Activated effector memory CD4-positive, alpha-beta T cell treated with Interleukin-2 at 50 U/mL for 16 hours (primary cell): ENCODE data around the gene CD69.

Experiments
- DNase-seq: peaks from one replicate; pipeline ENCODE4 v3.0.0-alpha.2; 2020

The CD69 gene

GRCh38 chr12:9779209-9779608 lies 18.5 kb upstream of the CD69 start:
- no peak for DNase-seq

- DNase-seq, result no peak
Measured at GRCh38 chr12:9776781-9777180, 16.1 kb upstream of the CD69 start.

- DNase-seq, result no peak
Measured at GRCh38 chr12:9773216-9773877, 12.6 kb upstream of the CD69 start.

- no peak for DNase-seq
Measured at GRCh38 chr12:9763025-9763424, 2.3 kb upstream of the CD69 start.

GRCh38 chr12:9762369-9762768 lies 1.7 kb upstream of the CD69 start:
- DNase-seq, result no peak

GRCh38 chr12:9761419-9761781 lies 699 bp upstream of the CD69 start:
- DNase-seq, result no peak

GRCh38 chr12:9760120-9760519 lies 581 bp downstream of the CD69 start:
- DNase-seq, result no peak

GRCh38 chr12:9759694-9760093 lies 1.0 kb downstream of the CD69 start:
- DNase-seq, result no peak

GRCh38 chr12:9758119-9758518 lies 2.6 kb downstream of the CD69 start:
- DNase-seq, result no peak

- no peak for DNase-seq
Measured at GRCh38 chr12:9757433-9758025, 3.2 kb downstream of the CD69 start.

GRCh38 chr12:9756706-9757105 lies 4.0 kb downstream of the CD69 start:
- DNase-seq, result no peak

- no peak for DNase-seq
Measured at GRCh38 chr12:9756170-9756569, 4.5 kb downstream of the CD69 start.

GRCh38 chr12:9755567-9755966 lies 5.1 kb downstream of the CD69 start:
- no peak for DNase-seq

GRCh38 chr12:9755035-9755434 lies 5.7 kb downstream of the CD69 start:
- no peak for DNase-seq

- no peak for DNase-seq
Measured at GRCh38 chr12:9754099-9754927, 6.4 kb downstream of the CD69 start.

- DNase-seq, result no peak
Measured at GRCh38 chr12:9753498-9753897, 7.2 kb downstream of the CD69 start.

GRCh38 chr12:9753073-9753472 lies 7.6 kb downstream of the CD69 start:
- no peak for DNase-seq

- DNase-seq, result no peak
Measured at GRCh38 chr12:9752145-9752933, 8.4 kb downstream of the CD69 start.

GRCh38 chr12:9751204-9752144 lies 9.2 kb downstream of the CD69 start:
- DNase-seq, result no peak

- DNase-seq, result no peak
Measured at GRCh38 chr12:9750276-9751203, 10.2 kb downstream of the CD69 start.

- no peak for DNase-seq
Measured at GRCh38 chr12:9749640-9750039, 11.1 kb downstream of the CD69 start.
